ENCODE data around the gene HDAC4.

HDAC4 gene

GRCh38 chr2:239251971-239252370 is 148.8 kb downstream of the HDAC4 start:
- peak; percentile 25 for DNase-seq (ENCODE audit: low read depth)
- H3K4me3 ChIP-seq (ENCODE audit: low read length): no peak overlapping the region
- TF ChIP-seq, protein P1, sequence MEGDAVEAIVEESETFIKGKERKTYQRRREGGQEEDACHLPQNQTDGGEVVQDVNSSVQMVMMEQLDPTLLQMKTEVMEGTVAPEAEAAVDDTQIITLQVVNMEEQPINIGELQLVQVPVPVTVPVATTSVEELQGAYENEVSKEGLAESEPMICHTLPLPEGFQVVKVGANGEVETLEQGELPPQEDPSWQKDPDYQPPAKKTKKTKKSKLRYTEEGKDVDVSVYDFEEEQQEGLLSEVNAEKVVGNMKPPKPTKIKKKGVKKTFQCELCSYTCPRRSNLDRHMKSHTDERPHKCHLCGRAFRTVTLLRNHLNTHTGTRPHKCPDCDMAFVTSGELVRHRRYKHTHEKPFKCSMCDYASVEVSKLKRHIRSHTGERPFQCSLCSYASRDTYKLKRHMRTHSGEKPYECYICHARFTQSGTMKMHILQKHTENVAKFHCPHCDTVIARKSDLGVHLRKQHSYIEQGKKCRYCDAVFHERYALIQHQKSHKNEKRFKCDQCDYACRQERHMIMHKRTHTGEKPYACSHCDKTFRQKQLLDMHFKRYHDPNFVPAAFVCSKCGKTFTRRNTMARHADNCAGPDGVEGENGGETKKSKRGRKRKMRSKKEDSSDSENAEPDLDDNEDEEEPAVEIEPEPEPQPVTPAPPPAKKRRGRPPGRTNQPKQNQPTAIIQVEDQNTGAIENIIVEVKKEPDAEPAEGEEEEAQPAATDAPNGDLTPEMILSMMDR (conservative IDR thresholded peaks at IDR 0.05; ENCODE audit: low read length): no peak

DNA sequence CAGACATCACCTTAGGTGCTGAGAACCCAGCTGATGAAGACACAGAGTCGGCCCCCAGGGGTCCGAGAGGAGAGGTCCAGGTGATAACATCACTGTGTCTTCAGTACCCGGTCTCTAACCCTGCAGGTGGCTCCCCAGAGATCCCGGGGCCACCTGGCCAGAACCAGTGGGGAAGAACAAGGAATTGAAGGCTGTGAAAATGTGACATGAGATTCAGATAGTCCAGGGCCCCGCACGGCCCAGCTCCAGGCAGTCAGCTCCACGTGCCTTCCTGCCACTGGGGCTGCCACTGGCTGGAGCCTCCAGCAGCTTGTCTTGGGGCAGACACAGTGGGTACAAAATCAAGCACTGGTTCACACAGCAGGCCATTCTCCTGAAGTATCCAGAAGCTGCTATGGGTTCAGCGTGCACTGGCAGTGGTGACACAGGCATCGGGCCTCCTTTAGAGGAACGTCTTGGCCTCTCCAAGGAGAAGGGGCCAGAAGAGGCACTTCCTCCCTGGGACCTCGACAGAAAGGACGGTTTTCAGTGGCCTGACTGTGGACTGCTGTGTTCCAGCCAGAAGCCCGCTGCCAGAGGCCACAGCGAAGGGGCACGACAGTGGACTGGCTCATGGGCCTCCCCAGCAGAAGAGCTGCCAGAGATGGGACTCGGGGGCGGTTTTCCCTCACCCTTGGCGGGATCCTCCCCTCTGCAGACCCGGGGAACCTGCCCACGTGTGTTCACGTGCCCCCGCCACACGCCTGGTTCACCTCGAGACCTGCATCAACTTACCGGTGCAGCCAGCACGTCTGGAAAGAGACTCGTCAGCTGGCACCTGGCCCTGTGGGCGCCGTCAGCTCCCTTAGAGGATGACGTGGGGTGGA is 150.4 kb downstream of the HDAC4 start:
- H3K4me3 ChIP-seq (ENCODE audit: low read length): no peak overlapping the region
- no peak for DNase-seq (ENCODE audit: low read depth)
- TF ChIP-seq, protein P1 (conservative IDR thresholded peaks at IDR 0.05; ENCODE audit: low read length): no peak

DNA sequence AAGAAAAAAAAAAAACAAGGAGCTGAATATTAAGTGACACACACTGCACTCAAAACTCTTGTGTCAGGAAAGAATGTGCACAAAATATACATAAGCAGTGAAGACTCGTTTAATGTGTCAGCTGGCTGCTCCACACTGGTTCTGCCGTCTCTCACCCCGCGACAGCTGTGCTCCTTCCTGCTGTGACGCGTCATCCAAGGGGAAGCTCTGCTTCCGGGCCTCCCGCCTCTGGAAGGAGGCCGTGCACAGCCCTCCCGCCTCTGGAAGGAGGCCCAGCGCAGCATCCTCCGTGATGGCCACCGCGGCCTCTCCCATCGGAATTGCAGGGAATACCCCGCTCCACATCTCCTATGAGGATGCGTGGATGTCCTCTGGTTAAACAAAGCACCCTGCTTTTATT is 151.0 kb downstream of the HDAC4 start:
- TF ChIP-seq, protein P1 (conservative IDR thresholded peaks at IDR 0.05; ENCODE audit: low read length): no peak
- H3K4me3 ChIP-seq (ENCODE audit: low read length): no peak overlapping the region
- DNase-seq (ENCODE audit: low read depth): peak; percentile 73

- TF ChIP-seq, protein P1 (conservative IDR thresholded peaks at IDR 0.05; ENCODE audit: low read length): no peak
- H3K4me3 ChIP-seq (ENCODE audit: low read length): no peak overlapping the region
- DNase-seq (ENCODE audit: low read depth): no peak
Observed at GRCh38 chr2:239249048-239249447, 151.8 kb downstream of the HDAC4 start.

GRCh38 chr2:239247401-239248245 is 153.2 kb downstream of the HDAC4 start:
- H3K4me3 ChIP-seq (ENCODE audit: low read length): no peak overlapping the region
- DNase-seq (ENCODE audit: low read depth): no peak
- TF ChIP-seq, protein P1 (conservative IDR thresholded peaks at IDR 0.05; ENCODE audit: low read length): no peak

DNA sequence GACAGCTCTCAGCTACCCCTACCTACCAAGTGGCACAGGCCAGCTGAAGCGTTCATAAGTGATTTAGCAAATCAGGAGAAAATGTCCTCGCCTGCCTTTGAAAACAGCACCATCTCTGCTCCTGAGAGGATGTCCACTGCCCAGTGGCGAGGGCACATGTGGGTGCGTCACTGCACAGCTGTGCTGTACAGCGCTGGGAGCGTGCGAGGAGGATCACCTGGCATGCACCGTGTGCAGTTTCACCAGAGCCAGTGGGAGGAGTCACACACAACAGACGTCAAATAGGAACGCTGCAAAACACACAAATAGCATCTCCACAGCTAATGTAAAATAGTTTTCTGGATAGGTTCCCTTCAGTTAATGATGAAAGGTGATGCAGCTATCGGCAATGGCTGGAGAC is 154.1 kb downstream of the HDAC4 start:
- DNase-seq (ENCODE audit: low read depth): no peak
- H3K4me3 ChIP-seq (ENCODE audit: low read length): no peak overlapping the region
- TF ChIP-seq, protein P1 (conservative IDR thresholded peaks at IDR 0.05; ENCODE audit: low read length): no peak
